NCI-H2107 treated with DMSO at 0.1 percent for 48 hours (cell line): ENCODE data around the gene KIR3DL3.
"Not testable (repeated sequence)": the region's sequence is repeated elsewhere in the genome, so short reads cannot be mapped to it uniquely, and the experiment has no call there.

Source experiments
- DNase-seq: peaks from one replicate; lab custom pipeline; 2025; ENCODE audit not compliant: unreplicated experiment; lab: John Stamatoyannopoulos, UW

The KIR3DL3 gene

DNA sequence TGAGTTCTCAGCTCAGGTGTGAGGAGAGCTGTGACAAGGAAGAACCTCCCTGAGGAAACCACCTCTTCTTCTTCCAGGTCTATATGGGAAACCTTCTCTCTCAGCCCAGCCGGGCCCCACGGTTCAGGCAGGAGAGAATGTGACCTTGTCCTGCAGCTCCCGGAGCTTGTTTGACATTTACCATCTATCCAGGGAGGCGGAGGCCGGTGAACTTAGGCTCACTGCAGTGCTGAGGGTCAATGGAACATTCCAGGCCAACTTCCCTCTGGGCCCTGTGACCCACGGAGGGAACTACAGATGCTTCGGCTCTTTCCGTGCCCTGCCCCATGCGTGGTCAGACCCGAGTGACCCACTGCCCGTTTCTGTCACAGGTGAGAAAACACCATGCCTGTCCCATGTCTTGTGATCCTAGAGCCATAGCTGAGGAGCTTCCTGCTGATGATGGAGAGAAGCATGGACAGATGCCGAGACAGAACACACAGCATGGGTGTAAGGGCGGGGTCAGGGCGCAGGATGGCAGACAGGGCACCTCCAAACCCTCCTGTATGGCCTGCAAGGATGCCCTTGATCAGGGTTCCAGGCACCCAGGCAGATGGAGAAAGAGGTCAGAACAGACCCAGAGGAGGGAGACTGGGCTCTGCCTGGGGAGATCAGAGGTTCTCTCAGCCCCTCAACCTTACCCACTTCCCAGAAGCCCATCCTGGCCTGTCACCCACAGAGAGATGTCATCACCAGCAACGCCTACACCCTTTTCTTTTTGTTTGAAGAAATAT, 5.4 kb downstream of the KIR3DL3 start:
- DNase-seq = no peak

DNA sequence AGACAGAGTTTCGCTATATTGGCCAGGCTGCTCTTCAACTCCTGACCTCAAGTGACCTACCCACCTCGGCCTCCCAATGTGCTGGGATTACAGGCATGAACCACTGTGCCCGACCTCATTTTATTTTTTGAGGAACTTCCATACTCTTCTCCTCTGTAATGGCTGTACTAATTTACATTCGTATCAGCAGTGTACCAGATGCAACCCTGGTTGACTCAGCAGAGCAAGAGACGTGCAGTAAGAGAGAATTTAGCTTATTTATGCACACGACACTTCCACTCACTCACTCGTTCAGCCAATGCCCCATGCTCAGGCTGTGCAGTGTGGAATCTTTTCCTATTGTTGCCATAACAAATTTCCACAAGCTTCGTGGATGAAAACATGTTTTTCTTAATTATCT, 6.9 kb downstream of the KIR3DL3 start:
- no peak for DNase-seq

DNA sequence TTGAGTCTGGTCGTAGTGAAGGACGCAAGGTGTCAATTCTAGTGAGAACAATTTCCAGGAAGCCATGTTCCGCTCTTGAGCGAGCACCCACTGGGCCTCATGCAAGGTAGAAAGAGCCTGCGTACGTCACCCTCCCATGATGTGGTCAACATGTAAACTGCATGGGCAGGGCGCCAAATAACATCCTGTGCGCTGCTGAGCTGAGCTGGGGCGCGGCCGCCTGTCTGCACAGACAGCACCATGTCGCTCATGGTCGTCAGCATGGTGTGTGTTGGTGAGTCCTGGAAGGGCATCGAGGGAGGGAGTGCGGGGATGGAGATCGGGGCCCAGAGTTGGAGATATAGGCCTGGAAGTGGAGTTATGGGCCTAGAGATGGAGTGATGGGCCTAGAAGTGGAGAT, 14.1 kb downstream of the KIR3DL3 start, which contains the start of gene KIR2DL3:
TSS of gene KIR2DL3 (plus strand) at position 208 of the 400 bp plus-strand sequence. CDS start at position 241, 33 bp downstream.
- not testable (repeated sequence) for DNase-seq

DNA sequence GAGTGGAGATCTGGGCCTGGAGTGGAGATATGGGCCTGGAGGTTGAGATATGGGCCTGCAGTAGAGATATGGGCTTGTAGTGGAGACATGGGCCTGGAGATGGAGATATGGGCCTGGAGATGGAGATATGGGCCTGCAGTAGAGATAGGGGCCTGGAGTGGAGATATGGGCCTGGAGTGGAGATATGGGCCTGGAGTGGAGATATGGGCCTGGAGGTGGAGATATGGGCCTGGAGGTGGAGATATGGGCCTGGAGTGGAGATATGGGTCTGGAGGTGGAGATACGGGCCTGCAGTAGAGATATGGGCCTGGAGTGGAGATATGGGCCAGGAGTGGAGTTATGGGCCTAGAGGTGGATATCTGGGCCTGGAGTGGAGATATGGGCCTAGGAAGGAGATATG, 14.5 kb downstream of the KIR3DL3 start:
- no peak for DNase-seq

DNA sequence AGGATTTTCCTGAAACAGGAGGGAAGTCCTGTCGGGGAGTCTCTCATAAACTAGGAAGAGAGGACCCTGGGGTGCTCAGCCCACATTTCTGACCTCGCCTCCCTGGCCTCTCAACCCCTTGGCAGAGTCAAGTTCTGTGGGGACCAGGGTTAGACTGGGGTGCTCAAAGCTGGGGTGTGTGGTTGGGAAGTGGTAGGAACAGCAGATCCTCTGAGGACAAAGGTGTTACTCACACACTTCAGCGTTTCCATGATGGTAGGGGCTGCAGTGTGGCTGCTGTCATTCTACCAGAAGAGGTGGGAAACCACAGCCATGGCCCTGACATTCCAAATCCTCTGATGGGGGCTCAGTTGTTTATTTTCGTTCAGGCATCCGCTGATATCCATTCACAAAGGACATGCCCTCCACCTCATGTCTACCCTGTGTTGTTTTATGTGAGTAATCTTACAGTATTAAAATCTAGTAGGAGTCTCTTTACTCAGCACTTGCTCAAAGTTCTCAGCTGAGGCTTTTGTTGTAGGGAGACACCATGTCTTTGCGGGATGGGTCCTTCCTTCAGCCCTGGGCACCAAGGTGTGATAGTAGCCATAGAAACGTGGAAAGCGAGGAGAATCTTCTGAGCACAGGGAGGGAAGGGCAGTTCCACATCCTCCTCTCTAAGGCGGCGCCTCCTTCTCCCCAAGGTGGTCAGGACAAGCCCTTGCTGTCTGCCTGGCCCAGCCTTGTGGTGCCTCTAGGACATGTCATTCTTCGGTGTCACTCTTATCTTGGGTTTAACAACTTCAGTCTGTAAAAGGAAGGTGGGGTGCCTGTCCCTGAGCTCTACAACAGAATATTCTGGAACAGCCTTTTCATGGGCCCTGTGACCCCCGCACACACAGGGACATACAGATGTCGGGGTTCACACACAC, 15.6 kb downstream of the KIR3DL3 start:
- no peak for DNase-seq

DNA sequence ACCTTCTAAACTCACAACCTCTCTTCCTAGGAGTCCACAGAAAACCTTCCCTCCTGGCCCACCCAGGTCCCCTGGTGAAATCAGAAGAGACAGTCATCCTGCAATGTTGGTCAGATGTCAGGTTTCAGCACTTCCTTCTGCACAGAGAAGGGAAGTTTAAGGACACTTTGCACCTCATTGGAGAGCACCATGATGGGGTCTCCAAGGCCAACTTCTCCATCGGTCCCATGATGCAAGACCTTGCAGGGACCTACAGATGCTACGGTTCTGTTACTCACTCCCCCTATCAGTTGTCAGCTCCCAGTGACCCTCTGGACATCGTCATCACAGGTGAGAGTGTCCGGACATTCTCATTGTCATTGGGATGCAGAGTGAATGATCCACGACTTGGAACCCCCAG, 17.7 kb downstream of the KIR3DL3 start:
- not testable (repeated sequence) for DNase-seq

DNA sequence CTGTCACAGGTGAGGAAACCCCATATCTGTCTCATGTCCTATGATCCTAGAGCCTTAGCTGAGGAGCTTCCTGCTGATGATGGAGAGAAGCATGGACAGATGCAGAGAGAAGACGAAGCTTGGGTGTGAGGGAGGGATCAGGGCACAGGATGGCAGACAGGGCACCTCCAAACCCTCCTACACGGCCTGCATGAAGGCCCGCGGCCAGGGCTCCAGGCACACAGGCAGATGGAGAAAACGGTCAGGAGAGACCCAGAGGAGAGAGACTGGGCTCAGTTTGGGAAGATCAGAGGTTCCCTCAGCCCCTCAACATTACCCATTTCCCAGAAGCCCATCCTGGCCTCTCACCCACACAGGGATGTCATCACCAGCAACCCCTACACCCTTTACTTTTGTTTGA, 19.8 kb downstream of the KIR3DL3 start:
- DNase-seq = not testable (repeated sequence)

DNA sequence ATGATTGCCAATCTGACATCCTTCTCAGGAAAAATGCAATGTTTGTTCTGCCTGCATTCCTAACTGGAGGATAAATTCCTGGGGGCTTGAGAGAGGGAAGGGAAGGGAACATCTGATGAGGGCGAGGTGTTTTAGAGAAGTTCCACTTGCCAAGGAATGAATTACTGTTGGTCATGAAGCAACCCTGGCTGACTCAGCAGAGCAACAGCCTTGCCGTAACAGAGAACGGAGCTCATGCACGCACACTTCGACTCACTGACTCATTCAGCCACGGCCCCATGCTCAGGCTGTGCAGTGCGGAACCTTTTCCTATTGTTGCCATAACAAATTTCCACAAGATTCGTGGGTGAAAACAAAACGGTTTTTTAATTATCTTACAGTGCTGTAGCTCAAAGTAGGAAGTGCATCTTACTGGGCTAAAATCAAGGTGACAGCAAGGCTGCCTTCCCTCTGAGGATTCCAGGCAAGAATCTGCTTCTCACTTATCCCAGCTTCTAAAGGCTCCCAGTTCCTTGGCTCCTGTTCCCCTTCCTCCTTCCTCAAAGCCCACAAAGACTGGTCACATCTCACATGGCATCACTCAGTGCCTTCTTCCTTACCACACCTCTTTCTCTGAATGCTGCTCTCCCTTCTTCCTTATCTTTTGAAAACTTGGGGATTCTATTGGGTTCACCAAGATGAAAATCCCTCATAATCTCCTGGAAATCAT, 23.5 kb downstream of the KIR3DL3 start:
- not testable (repeated sequence) for DNase-seq

DNA sequence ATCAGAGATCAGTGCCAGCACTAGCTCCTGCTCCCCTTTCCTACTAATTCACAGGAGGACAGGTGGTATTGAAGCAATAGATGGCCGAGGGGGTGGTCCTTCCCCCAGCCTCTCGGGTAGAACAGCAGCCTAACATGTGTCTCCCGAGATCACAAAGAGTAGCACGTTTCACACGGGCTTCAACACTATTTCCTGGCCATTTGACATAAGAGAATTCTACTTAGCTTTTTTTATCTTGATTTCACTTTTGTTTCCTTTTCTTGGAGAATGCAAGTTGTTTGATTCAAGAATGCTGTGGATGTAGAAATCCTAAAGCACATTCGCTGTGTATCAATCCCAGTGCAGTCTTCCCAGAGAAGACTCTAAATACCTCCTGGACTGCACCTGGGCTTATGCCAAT, 26.0 kb downstream of the KIR3DL3 start:
- not testable (repeated sequence) for DNase-seq

DNA sequence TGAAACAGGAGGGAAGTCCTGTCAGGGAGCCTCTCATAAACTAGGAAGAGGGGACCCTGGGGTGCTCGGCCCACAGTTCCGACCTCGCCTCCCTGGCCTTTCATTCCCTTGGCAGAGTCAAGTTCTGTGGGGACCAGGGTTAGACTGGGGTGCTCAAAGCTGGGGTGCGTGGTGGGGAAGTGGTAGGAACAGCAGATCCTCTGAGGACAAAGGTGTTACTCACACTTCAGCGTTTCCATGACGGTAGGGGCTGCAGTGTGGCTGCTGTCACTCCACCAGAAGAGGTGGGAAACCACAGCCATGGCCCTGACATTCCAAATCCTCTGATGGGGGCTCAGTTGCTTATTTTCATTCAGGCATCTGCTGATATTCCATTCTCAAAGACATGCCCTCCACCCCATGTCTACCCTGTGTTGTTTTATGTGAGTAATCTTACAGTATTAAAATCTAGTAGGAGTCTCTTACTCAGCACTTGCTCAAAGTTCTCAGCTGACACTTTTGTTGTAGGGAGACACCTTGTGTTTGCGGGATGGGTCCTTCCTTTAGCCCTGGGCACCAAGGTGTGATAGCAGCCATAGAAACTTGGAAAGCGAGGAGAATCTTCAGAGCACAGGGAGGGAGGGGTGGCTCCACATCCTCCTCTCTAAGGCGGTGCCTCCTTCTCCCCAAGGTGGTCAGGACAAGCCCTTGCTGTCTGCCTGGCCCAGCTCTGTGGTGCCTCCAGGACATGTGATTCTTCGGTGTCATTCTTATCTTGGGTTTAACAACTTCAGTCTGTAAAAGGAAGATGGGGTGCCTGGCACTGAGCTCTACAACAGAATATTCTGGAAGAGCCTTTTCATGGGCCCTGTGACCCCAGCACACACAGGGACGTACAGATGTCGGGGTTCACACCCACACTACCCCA, 32.2 kb downstream of the KIR3DL3 start:
- not testable (repeated sequence) for DNase-seq

DNA sequence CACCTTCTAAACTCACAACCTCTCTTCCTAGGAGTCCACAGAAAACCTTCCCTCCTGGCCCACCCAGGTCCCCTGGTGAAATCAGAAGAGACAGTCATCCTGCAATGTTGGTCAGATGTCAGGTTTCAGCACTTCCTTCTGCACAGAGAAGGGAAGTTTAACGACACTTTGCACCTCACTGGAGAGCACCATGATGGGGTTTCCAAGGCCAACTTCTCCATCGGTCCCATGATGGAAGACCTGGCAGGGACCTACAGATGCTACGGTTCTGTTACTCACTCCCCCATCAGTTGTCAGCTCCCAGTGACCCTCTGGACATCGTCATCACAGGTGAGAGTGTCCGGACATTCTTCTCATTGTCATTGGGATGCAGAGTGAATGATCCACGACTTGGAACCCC, 34.3 kb downstream of the KIR3DL3 start:
- DNase-seq = not testable (repeated sequence)

DNA sequence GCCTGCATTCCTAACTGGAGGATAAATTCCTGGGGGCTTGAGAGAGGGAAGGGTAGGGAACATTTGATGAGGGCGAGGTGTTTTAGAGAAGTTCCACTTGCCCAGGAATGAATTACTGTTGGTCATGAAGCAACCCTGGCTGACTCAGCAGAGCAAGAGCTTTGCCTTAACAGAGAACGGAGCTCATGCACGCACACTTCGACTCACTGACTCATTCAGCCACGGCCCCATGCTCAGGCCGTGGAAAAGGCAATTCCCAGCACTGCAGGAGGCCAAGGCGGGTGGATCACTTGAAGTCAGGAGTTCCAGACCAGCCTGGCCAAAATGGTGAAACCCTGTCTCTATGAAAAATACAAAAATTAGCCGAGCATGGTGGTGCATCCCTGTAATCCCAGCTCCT, 40.0 kb downstream of the KIR3DL3 start:
- not testable (repeated sequence) for DNase-seq

DNA sequence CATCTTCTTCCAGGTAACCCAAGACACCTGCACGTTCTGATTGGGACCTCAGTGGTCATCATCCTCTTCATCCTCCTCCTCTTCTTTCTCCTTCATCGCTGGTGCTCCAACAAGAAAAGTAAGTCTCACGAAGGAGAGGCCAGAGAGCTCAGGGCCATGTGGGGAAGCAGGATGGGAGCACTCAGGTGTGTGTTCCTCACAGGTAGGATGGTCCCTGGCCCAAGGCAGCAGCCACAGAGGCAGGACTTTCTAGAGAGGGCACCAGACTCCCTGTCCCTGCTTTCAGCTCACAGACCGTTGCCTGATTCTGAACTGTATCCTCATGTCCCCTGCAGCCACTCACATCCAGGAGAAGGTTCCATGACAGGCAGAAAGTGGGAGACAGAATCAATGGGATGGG, 42.2 kb downstream of the KIR3DL3 start:
- DNase-seq = not testable (repeated sequence)

DNA sequence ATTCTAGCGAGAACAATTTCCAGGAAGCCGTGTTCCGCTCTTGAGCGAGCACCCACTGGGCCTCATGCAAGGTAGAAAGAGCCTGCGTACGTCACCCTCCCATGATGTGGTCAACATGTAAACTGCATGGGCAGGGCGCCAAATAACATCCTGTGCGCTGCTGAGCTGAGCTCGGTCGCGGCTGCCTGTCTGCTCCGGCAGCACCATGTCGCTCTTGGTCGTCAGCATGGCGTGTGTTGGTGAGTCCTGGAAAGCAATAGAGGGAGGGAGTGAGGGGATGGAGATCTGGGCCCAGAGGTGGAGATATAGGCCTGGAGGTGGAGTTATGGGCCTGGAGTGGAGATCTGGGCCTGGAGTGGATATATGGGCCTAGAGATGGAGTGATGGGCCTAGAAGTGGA, 45.4 kb downstream of the KIR3DL3 start, which contains the start of gene KIR2DL1:
TSS of gene KIR2DL1 (plus strand) at position 148 of the 400 bp plus-strand sequence. CDS start at position 206, 58 bp downstream.
- not testable (repeated sequence) for DNase-seq

DNA sequence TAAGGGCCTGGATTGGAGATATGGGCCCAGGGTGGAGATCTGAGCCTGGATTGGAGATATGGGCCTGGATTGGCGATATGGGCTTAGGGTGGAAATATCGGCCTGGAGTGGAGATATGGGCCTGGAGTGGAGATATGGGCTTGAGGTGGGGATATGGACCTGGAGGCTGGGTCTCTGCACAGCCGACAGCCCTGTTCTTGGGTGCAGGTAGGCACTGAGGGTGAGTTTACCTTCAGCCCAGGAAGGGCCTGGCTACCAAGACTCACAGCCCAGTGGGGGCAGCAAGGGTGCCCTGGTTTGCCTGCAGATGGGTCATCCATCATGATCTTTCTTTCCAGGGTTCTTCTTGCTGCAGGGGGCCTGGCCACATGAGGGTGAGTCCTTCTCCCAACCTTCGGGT, 46.3 kb downstream of the KIR3DL3 start:
- not testable (repeated sequence) for DNase-seq

DNA sequence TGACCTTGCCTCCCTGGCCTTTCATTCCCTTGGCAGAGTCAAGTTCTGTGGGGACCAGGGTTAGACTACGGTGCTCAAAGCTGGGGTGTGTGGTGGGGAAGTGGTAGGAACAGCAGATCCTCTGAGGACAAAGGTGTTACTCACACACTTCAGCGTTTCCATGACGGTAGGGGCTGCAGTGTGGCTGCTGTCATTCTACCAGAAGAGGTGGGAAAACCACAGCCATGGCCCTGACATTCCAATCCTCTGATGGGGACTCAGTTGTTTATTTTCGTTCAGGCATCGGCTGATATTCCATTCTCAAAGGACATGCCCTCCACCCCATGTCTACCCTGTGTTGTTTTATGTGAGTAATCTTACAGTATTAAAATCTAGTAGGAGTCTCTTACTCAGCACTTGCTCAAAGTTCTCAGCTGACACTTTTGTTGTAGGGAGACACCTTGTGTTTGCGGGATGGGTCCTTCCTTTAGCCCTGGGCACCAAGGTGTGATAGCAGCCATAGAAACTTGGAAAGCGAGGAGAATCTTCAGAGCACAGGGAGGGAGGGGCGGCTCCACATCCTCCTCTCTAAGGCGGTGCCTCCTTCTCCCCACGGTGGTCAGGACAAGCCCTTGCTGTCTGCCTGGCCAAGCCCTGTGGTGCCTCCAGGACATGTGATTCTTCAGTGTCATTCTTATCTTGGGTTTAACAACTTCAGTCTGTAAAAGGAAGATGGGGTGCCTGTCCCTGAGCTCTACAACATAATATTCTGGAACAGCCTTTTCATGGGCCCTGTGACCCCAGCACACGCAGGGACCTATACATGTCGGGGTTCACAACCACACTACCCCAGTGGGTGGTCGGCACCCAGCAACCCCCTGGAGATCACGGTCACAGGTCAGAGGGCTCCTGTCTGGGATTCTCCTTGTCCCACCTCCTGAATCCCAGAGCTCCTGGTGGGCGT, 47.0 kb downstream of the KIR3DL3 start:
- DNase-seq = not testable (repeated sequence)

DNA sequence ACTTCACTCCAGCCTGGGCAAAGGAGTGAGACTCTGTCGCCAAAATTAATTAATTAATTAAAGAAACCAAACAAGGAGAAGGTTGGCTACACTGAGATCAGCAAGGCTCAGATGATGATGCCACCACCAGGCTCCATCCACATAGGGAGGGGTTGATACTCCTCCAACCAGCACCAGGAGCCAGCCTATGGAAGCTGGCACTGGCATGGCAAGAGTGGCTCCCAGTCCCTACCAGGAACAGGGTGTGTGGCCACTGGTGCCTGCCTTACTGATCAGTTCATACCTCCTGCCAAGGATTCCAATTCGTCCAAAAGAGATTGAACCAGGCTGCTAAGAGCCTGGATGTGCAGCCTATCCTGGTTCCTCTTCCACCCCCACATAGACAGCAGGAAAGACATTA, 48.4 kb downstream of the KIR3DL3 start:
- DNase-seq = not testable (repeated sequence)

DNA sequence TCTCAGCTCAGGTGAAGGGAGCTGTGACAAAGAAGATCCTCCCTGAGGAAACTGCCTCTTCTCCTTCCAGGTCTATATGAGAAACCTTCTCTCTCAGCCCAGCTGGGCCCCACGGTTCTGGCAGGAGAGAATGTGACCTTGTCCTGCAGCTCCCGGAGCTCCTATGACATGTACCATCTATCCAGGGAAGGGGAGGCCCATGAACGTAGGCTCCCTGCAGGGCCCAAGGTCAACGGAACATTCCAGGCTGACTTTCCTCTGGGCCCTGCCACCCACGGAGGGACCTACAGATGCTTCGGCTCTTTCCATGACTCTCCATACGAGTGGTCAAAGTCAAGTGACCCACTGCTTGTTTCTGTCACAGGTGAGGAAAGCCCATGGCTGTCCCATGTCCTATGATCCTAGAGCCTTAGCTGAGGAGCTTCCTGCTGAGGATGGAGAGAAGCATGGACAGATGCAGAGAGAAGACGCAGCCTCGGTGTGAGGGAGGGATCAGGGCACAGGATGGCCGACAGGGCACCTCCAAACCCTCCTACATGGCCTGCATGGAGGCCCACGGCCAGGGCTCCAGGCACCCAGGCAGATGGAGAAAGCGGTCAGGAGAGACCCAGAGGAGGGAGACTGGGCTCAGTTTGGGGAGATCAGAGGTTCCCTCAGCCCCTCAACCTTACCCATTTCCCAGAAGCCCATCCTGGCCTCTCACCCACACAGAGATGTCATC, 51.0 kb downstream of the KIR3DL3 start:
- not testable (repeated sequence) for DNase-seq
